ENCODE data around the gene TMEM253. TPM values are rescaled to one million over a fixed set of nuclear protein-coding genes. Genes with fewer than 3 reads are reported as not detected.

Gene TMEM253
- total RNA-seq, 4 donors from 2014 or later, result 0.81 to 3.1 (median 2.8) TPM; not detected in 1

DNA sequence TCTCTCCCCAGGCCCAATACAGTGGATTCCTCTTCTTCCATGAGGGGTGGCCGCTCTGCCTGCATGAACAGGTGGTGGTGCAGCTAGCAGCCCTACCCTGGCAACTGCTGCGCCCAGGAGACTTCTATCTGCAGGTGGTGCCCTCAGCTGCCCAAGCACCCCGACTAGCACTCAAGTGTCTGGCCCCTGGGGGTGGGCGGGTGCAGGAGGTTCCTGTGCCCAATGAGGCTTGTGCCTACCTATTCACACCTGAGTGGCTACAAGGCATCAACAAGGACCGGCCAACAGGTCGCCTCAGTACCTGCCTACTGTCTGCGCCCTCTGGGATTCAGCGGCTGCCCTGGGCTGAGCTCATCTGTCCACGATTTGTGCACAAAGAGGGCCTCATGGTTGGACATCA, 26.9 kb upstream of the TMEM253 start:
- Histone ChIP-seq H3K27ac (peak overlapping the region; percentile 60 to 90 (median 72)), H3K4me3 (replicated peaks in 1 of 3) (no peak overlapping the region), H3K27me3 (no peaks in the 10 kb centered on the region), H3K9me3 (no peaks in the 10 kb centered on the region), H3K4me1 (peaks cover 44 to 56% of the 10 kb centered on the region in 2 donors), H3K36me3 (peaks cover 22 to 27% of the 10 kb centered on the region in 2 donors)
- 40 to 48% methylated on average over 1 to 7 of the region's 9 CpGs for WGBS, 2 donors
- DNase-seq, result peak; percentile 93 to 97
- TF ChIP-seq, protein P1, sequence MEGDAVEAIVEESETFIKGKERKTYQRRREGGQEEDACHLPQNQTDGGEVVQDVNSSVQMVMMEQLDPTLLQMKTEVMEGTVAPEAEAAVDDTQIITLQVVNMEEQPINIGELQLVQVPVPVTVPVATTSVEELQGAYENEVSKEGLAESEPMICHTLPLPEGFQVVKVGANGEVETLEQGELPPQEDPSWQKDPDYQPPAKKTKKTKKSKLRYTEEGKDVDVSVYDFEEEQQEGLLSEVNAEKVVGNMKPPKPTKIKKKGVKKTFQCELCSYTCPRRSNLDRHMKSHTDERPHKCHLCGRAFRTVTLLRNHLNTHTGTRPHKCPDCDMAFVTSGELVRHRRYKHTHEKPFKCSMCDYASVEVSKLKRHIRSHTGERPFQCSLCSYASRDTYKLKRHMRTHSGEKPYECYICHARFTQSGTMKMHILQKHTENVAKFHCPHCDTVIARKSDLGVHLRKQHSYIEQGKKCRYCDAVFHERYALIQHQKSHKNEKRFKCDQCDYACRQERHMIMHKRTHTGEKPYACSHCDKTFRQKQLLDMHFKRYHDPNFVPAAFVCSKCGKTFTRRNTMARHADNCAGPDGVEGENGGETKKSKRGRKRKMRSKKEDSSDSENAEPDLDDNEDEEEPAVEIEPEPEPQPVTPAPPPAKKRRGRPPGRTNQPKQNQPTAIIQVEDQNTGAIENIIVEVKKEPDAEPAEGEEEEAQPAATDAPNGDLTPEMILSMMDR (IDR thresholded peaks at IDR 0.05), result peak in 1 of 6 experiments; percentile 22
- TF ChIP-seq POLR2A (IDR thresholded peaks at IDR 0.05), result peak in 1 of 2 donors; percentile 48
- intact Hi-C loops (cut with DNase I), result no loop called here

DNA sequence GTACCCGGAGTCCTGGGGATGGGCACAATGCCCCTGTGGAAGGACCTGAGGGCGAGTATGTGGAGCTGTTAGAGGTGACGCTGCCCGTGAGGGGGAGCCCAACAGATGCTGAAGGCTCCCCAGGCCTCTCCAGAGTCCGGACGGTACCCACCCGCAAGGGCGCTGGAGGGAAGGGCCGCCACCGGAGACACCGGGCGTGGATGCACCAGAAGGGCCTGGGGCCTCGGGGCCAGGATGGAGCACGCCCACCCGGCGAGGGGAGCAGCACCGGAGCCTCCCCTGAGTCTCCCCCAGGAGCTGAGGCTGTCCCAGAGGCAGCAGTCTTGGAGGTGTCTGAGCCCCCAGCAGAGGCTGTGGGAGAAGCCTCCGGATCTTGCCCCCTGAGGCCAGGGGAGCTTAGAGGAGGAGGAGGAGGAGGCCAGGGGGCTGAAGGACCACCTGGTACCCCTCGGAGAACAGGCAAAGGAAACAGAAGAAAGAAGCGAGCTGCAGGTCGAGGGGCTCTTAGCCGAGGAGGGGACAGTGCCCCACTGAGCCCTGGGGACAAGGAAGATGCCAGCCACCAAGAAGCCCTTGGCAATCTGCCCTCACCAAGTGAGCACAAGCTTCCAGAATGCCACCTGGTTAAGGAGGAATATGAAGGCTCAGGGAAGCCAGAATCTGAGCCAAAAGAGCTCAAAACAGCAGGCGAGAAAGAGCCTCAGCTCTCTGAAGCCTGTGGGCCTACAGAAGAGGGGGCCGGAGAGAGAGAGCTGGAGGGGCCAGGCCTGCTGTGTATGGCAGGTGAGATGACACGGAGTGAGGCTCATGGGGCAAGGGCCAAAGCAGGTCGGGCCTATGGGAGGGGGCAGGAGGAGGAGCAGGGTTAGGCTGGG, 26.2 kb upstream of the TMEM253 start:
- Histone ChIP-seq H3K27ac (peak overlapping the region; percentile 60 to 90 (median 72)), H3K36me3 (peaks cover 29 to 34% of the 10 kb centered on the region in 2 donors), H3K4me1 (peaks cover 37 to 49% of the 10 kb centered on the region in 2 donors), H3K4me3 (replicated peaks in 1 of 3) (no peak overlapping the region), H3K9me3 (no peaks in the 10 kb centered on the region), H3K27me3 (no peaks in the 10 kb centered on the region)
- TF ChIP-seq POLR2A (IDR thresholded peaks at IDR 0.05), result peak in 1 of 2 donors; percentile 11
- TF ChIP-seq, protein P1 (IDR thresholded peaks at IDR 0.05), result no peak
- intact Hi-C loops (cut with DNase I), result no loop called here
- 57 to 59% methylated on average over 20 to 22 of the region's 26 CpGs for WGBS, 2 donors
- peak; percentile 78 to 80 for DNase-seq

DNA sequence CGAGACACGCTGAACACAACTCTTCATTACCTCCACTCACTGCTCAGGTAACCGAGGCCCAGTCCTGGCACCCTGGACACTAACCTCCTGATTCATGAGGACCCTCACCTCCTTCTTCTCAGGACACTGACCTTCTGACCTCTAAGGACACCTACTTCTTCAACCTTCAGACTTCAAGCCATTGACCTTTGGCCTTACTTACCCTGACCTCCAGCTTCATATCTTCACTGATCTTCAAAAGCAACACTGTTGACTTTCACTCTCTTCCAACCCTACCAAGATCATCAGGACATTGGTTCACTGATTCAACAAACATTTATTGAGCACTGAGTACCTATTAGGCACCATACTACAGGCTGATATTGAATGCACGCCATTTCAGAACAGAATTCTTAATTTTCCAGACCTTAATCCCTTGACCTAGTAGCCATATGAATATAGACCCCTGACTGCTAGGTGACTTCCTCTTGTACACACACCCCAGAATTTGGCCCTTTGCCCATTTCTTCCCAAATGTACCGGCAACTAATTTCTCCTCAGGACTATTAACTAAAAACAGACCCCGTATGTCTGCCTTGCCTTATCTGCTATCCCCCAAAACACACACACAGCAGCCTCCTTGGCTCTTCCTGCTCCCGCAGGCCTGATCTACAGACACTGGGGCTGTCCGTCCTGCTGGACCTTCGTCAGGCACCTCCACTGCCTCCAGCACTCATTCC, 25.0 kb upstream of the TMEM253 start:
- no peak for TF ChIP-seq POLR2A (IDR thresholded peaks at IDR 0.05)
- TF ChIP-seq, protein P1 (IDR thresholded peaks at IDR 0.05), result no peak
- 88 to 90% methylated on average over 9 of the region's 9 CpGs for WGBS, 2 donors
- Histone ChIP-seq H3K9me3 (no peaks in the 10 kb centered on the region), H3K36me3 (peaks cover 38 to 43% of the 10 kb centered on the region in 2 donors), H3K4me3 (replicated peaks in 1 of 3) (no peak overlapping the region), H3K27ac (peak overlapping the region in 2 of 3 donors; percentile 60 to 90), H3K4me1 (peaks cover 35 to 47% of the 10 kb centered on the region in 2 donors), H3K27me3 (no peaks in the 10 kb centered on the region)
- intact Hi-C loops (cut with DNase I), result no loop called here
- DNase-seq, result no peak

DNA sequence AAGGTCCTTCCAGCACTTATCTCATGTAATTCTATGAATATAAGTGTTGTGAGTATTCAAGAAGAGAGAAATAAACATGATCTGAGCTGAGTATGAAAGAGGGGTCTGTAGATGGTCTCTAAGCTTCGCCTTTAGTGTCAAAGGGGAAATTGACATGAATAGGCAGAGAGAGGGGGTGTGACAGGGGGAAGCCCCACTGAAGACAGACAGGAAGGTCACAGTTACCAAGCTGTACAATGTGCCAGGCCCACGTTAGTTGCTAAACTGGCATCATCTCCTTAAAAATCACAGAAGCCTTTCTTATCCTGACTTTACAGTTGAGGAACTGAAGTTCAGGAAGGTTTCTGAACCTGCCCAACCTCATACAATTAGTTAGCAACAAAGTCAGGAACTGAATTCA, 23.2 kb upstream of the TMEM253 start:
- Histone ChIP-seq H3K4me3 (replicated peaks in 1 of 3) (no peak overlapping the region), H3K4me1 (peaks cover 27 to 33% of the 10 kb centered on the region in 2 donors), H3K36me3 (peaks cover 54 to 59% of the 10 kb centered on the region in 2 donors), H3K9me3 (no peaks in the 10 kb centered on the region), H3K27ac (no peak overlapping the region), H3K27me3 (no peaks in the 10 kb centered on the region)
- WGBS, 2 donors, result 82 to 86% methylated on average over 2 of the region's 2 CpGs
- TF ChIP-seq, protein P1 (IDR thresholded peaks at IDR 0.05), result no peak
- no peak for TF ChIP-seq POLR2A (IDR thresholded peaks at IDR 0.05)
- DNase-seq, result no peak
- intact Hi-C loops (cut with DNase I), result no loop called here

Data from thyroid gland (tissue), 4 donors.